SU-DHL-6 (cell line): Measurements from ENCODE around the gene HOXD3.

Experiments used
- EZH2phosphoT487 ChIP-seq: fragments of 200-600 bp; sonication (generic), shearing (Covaris generic); conservative IDR thresholded peaks from 2 replicates; pipeline ENCODE4 v1.6.1; 2018; ENCODE audit warnings: mild to moderate bottlenecking, antibody characterized with exemption, low read length, moderate library complexity, mixed read lengths
- TF ChIP-seq, protein P1 (sequence below): fragments of 200-600 bp; sonication (generic); IDR thresholded peaks from one replicate; pipeline ENCODE4 v1.5.1; 2017; ENCODE audit warnings: antibody characterized with exemption, mild to moderate bottlenecking, low read length, moderate library complexity; ENCODE audit not compliant: insufficient read depth, poor library complexity, severe bottlenecking

GRCh38 chr2:176110415-176111308 is 46.4 kb upstream of the HOXD3 start:
- TF ChIP-seq, protein P1, sequence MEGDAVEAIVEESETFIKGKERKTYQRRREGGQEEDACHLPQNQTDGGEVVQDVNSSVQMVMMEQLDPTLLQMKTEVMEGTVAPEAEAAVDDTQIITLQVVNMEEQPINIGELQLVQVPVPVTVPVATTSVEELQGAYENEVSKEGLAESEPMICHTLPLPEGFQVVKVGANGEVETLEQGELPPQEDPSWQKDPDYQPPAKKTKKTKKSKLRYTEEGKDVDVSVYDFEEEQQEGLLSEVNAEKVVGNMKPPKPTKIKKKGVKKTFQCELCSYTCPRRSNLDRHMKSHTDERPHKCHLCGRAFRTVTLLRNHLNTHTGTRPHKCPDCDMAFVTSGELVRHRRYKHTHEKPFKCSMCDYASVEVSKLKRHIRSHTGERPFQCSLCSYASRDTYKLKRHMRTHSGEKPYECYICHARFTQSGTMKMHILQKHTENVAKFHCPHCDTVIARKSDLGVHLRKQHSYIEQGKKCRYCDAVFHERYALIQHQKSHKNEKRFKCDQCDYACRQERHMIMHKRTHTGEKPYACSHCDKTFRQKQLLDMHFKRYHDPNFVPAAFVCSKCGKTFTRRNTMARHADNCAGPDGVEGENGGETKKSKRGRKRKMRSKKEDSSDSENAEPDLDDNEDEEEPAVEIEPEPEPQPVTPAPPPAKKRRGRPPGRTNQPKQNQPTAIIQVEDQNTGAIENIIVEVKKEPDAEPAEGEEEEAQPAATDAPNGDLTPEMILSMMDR = no peak
- TF ChIP-seq EZH2phosphoT487 = no peak
